ENCODE measurements around the gene MOCS1.

MOCS1 gene

GRCh38 chr6:39913391-39913916, 20.8 kb downstream of the MOCS1 start:
- Histone ChIP-seq H3K36me3 (ENCODE audit: control insufficient read depth in 1 of 2, insufficient read depth in 2 of 2, low read depth in 1 of 2, low read length in 2 of 2) (peaks cover 44 to 49% of the 10 kb centered on the region in 2 experiments), H3K4ac (ENCODE audit: low read depth in 1 of 2, low read length in 2 of 2) (no peak overlapping the region), H4K91ac (ENCODE audit: low read length) (no peak overlapping the region), H2AK5ac (ENCODE audit: low read length, severe bottlenecking) (no peak overlapping the region), H3K9ac (ENCODE audit: low read length) (no peak overlapping the region), H3K14ac (ENCODE audit: low read length in 2 of 2) (no peak overlapping the region), H2BK12ac (ENCODE audit: low read length in 2 of 2) (no peak overlapping the region), H2BK5ac (ENCODE audit: low read depth, low read length, poor library complexity, severe bottlenecking) (no peak overlapping the region), H3K4me2 (ENCODE audit: low read length, poor library complexity, severe bottlenecking) (no peak overlapping the region), H3K27me3 (ENCODE audit: control insufficient read depth in 1 of 2, insufficient read depth in 1 of 2, low read length in 2 of 2) (no peaks in the 10 kb centered on the region), H3K18ac (ENCODE audit: low read depth in 1 of 2, low read length in 2 of 2) (no peak overlapping the region), H2BK120ac (ENCODE audit: low read depth, low read length) (no peak overlapping the region), H2AFZ (ENCODE audit: low read depth, low read length) (no peak overlapping the region), H3K4me1 (ENCODE audit: control insufficient read depth, insufficient read depth, low read depth, low read length) (peaks cover 2% of the 10 kb centered on the region), H3K27ac (ENCODE audit: low read length, poor library complexity, severe bottlenecking) (no peak overlapping the region), H3K23ac (ENCODE audit: low read length in 2 of 2) (no peak overlapping the region), H3K79me1 (replicated peaks; ENCODE audit: low read length, poor library complexity, severe bottlenecking) (peaks cover 3% of the 10 kb centered on the region), H3K9me3 (ENCODE audit: control insufficient read depth, low read length) (no peaks in the 10 kb centered on the region), H3K4me3 (ENCODE audit: insufficient read depth in 1 of 2, low read depth in 1 of 2, low read length in 2 of 2) (no peak overlapping the region), H2BK15ac (ENCODE audit: low read depth, poor library complexity, severe bottlenecking) (no peak overlapping the region), H4K8ac (ENCODE audit: low read length) (no peak overlapping the region)
- WGBS: 99% methylated on average over 12 of the region's 12 CpGs
- DNase-seq: no peak

DNA sequence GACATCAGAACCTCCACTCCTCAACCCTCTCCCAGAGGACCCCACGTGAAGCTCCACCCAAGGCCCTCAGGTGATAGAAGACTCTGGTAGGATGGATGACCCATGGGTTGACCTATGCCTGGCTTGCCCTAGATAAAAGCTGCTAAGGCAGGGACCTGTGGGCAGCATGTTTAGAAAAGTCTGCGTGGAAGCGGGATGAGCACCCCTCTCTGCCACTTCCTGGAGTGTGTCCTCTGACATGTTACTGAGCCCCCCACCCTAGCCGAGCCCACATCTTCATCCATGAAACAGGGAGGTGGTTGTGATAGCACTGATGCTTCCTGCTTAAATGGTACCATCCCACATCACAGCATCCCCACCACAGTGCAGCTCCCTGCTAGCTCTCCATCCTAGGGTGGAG, 21.8 kb downstream of the MOCS1 start:
- Histone ChIP-seq H3K18ac (ENCODE audit: low read depth in 1 of 2, low read length in 2 of 2) (no peak overlapping the region), H3K79me1 (replicated peaks; ENCODE audit: low read length, poor library complexity, severe bottlenecking) (peaks cover 3% of the 10 kb centered on the region), H4K8ac (ENCODE audit: low read length) (no peak overlapping the region), H3K14ac (ENCODE audit: low read length in 2 of 2) (no peak overlapping the region), H3K4ac (ENCODE audit: low read depth in 1 of 2, low read length in 2 of 2) (no peak overlapping the region), H2AK5ac (ENCODE audit: low read length, severe bottlenecking) (no peak overlapping the region), H2BK15ac (ENCODE audit: low read depth, poor library complexity, severe bottlenecking) (no peak overlapping the region), H3K23ac (ENCODE audit: low read length in 2 of 2) (no peak overlapping the region), H3K9ac (ENCODE audit: low read length) (no peak overlapping the region), H3K4me1 (ENCODE audit: control insufficient read depth, insufficient read depth, low read depth, low read length) (peaks cover 2% of the 10 kb centered on the region), H3K9me3 (ENCODE audit: control insufficient read depth, low read length) (no peaks in the 10 kb centered on the region), H3K4me2 (ENCODE audit: low read length, poor library complexity, severe bottlenecking) (no peak overlapping the region), H3K4me3 (ENCODE audit: insufficient read depth in 1 of 2, low read depth in 1 of 2, low read length in 2 of 2) (no peak overlapping the region), H2BK120ac (ENCODE audit: low read depth, low read length) (no peak overlapping the region), H4K91ac (ENCODE audit: low read length) (no peak overlapping the region), H3K27me3 (ENCODE audit: control insufficient read depth in 1 of 2, insufficient read depth in 1 of 2, low read length in 2 of 2) (no peaks in the 10 kb centered on the region), H2BK5ac (ENCODE audit: low read depth, low read length, poor library complexity, severe bottlenecking) (no peak overlapping the region), H3K27ac (ENCODE audit: low read length, poor library complexity, severe bottlenecking) (no peak overlapping the region), H2BK12ac (ENCODE audit: low read length in 2 of 2) (no peak overlapping the region), H3K36me3 (ENCODE audit: control insufficient read depth in 1 of 2, insufficient read depth in 2 of 2, low read depth in 1 of 2, low read length in 2 of 2) (peaks cover 49 to 52% of the 10 kb centered on the region in 2 experiments), H2AFZ (ENCODE audit: low read depth, low read length) (no peak overlapping the region)
- DNase-seq: no peak
- WGBS: 100% methylated on average over 3 of the region's 4 CpGs

GRCh38 chr6:39911513-39912125, 22.6 kb downstream of the MOCS1 start:
- no peak overlapping the region for H3K4ac ChIP-seq (ENCODE audit: low read depth in 1 of 2, low read length in 2 of 2)
- no peak overlapping the region for H2BK5ac ChIP-seq (ENCODE audit: low read depth, low read length, poor library complexity, severe bottlenecking)
- no peak overlapping the region for H3K27ac ChIP-seq (ENCODE audit: low read length, poor library complexity, severe bottlenecking)
- WGBS: 93% methylated on average over 10 of the region's 10 CpGs
- no peak overlapping the region for H2AK5ac ChIP-seq (ENCODE audit: low read length, severe bottlenecking)
- no peak overlapping the region for H3K4me2 ChIP-seq (ENCODE audit: low read length, poor library complexity, severe bottlenecking)
- no peak overlapping the region for H3K23ac ChIP-seq (ENCODE audit: low read length in 2 of 2)
- no peak overlapping the region for H2BK120ac ChIP-seq (ENCODE audit: low read depth, low read length)
- DNase-seq: no peak
- no peaks in the 10 kb centered on the region for H3K27me3 ChIP-seq (ENCODE audit: control insufficient read depth in 1 of 2, insufficient read depth in 1 of 2, low read length in 2 of 2)
- no peak overlapping the region for H4K91ac ChIP-seq (ENCODE audit: low read length)
- H3K4me3 ChIP-seq (ENCODE audit: insufficient read depth in 1 of 2, low read depth in 1 of 2, low read length in 2 of 2): no peak overlapping the region
- H4K8ac ChIP-seq (ENCODE audit: low read length): no peak overlapping the region
- no peaks in the 10 kb centered on the region for H3K9me3 ChIP-seq (ENCODE audit: control insufficient read depth, low read length)
- H3K36me3 ChIP-seq (ENCODE audit: control insufficient read depth in 1 of 2, insufficient read depth in 2 of 2, low read depth in 1 of 2, low read length in 2 of 2): peaks cover 51 to 55% of the 10 kb centered on the region in 2 experiments
- H2BK12ac ChIP-seq (ENCODE audit: low read length in 2 of 2): no peak overlapping the region
- no peak overlapping the region for H3K9ac ChIP-seq (ENCODE audit: low read length)
- H3K4me1 ChIP-seq (ENCODE audit: control insufficient read depth, insufficient read depth, low read depth, low read length): peaks cover 2% of the 10 kb centered on the region
- H3K18ac ChIP-seq (ENCODE audit: low read depth in 1 of 2, low read length in 2 of 2): no peak overlapping the region
- H2AFZ ChIP-seq (ENCODE audit: low read depth, low read length): no peak overlapping the region
- H3K14ac ChIP-seq (ENCODE audit: low read length in 2 of 2): no peak overlapping the region
- H2BK15ac ChIP-seq (ENCODE audit: low read depth, poor library complexity, severe bottlenecking): no peak overlapping the region
- H3K79me1 ChIP-seq (replicated peaks; ENCODE audit: low read length, poor library complexity, severe bottlenecking): peaks cover under 1% of the 10 kb centered on the region

- Histone ChIP-seq H2AFZ (ENCODE audit: low read depth, low read length) (no peak overlapping the region), H3K18ac (ENCODE audit: low read depth in 1 of 2, low read length in 2 of 2) (no peak overlapping the region), H3K4me1 (ENCODE audit: control insufficient read depth, insufficient read depth, low read depth, low read length) (peaks cover 2% of the 10 kb centered on the region), H2AK5ac (ENCODE audit: low read length, severe bottlenecking) (no peak overlapping the region), H3K27ac (ENCODE audit: low read length, poor library complexity, severe bottlenecking) (no peak overlapping the region), H3K9me3 (ENCODE audit: control insufficient read depth, low read length) (no peaks in the 10 kb centered on the region), H2BK5ac (ENCODE audit: low read depth, low read length, poor library complexity, severe bottlenecking) (no peak overlapping the region), H3K4me3 (ENCODE audit: insufficient read depth in 1 of 2, low read depth in 1 of 2, low read length in 2 of 2) (no peak overlapping the region), H4K8ac (ENCODE audit: low read length) (no peak overlapping the region), H3K36me3 (ENCODE audit: control insufficient read depth in 1 of 2, insufficient read depth in 2 of 2, low read depth in 1 of 2, low read length in 2 of 2) (peaks cover 51 to 58% of the 10 kb centered on the region in 2 experiments), H2BK12ac (ENCODE audit: low read length in 2 of 2) (no peak overlapping the region), H3K79me1 (replicated peaks; ENCODE audit: low read length, poor library complexity, severe bottlenecking) (no peaks in the 10 kb centered on the region), H3K14ac (ENCODE audit: low read length in 2 of 2) (no peak overlapping the region), H3K9ac (ENCODE audit: low read length) (no peak overlapping the region), H2BK15ac (ENCODE audit: low read depth, poor library complexity, severe bottlenecking) (no peak overlapping the region), H3K4me2 (ENCODE audit: low read length, poor library complexity, severe bottlenecking) (no peak overlapping the region), H4K91ac (ENCODE audit: low read length) (no peak overlapping the region), H3K27me3 (ENCODE audit: control insufficient read depth in 1 of 2, insufficient read depth in 1 of 2, low read length in 2 of 2) (no peaks in the 10 kb centered on the region), H3K4ac (ENCODE audit: low read depth in 1 of 2, low read length in 2 of 2) (no peak overlapping the region), H3K23ac (ENCODE audit: low read length in 2 of 2) (no peak overlapping the region), H2BK120ac (ENCODE audit: low read depth, low read length) (no peak overlapping the region)
- 100% methylated on average over 1 of the region's 2 CpGs for WGBS
- no peak for DNase-seq
Observed at GRCh38 chr6:39910744-39911143, 23.5 kb downstream of the MOCS1 start.
